K562 (cell line): ENCODE results near the gene SLC9A1. TPM values are rescaled to one million over a fixed set of nuclear protein-coding genes. Genes with fewer than 3 reads are reported as not detected.
A peak's percentile ranks its signal among the peaks of the same experiment; 100 is the strongest.

Experiments used
- CBFB ChIP-seq: sonication (generic); formaldehyde crosslinking; IDR thresholded peaks from 2 replicates; pipeline ENCODE4 v1.4.0; 2020; ENCODE audit warnings: mild to moderate bottlenecking, missing genetic modification reagents
- CBX3 ChIP-seq, 2 experiments: IDR thresholded peaks; 1 replicate in 1 of 2; 2 replicates in 1 of 2; pipeline ENCODE4 v1.6.1; 2012; ENCODE audit warnings: inconsistent platforms in 2 of 2, low read length in 2 of 2, borderline replicate concordance in 1 of 2, control low read depth in 1 of 2
- CHD1 ChIP-seq: fragments of 200-600 bp; sonication (generic); IDR thresholded peaks from one replicate; pipeline ENCODE4 v1.6.1; 2012; ENCODE audit warnings: mild to moderate bottlenecking, moderate library complexity, low read length, inconsistent platforms
- CTBP1 ChIP-seq: fragments of 450-650 bp; IDR thresholded peaks from 2 replicates; pipeline ENCODE4 v1.6.1; 2016; ENCODE audit warnings: borderline replicate concordance
- FOXJ2 ChIP-seq: fragments of 200-800 bp; sonication (Bioruptor generic); IDR thresholded peaks from 2 replicates; pipeline ENCODE4 v1.6.1; 2016; ENCODE audit warnings: missing genetic modification characterization, missing compliant biosample characterization
- FOXP1 ChIP-seq: sonication (generic); formaldehyde crosslinking; IDR thresholded peaks from 2 replicates; pipeline ENCODE4 v1.8.0; 2022; ENCODE audit warnings: mild to moderate bottlenecking, missing genetic modification reagents
- GMEB1 ChIP-seq: fragments of 250-450 bp; sonication (Bioruptor Pico); IDR thresholded peaks from 2 replicates; pipeline ENCODE4 v1.4.0; 2020; ENCODE audit warnings: mild to moderate bottlenecking
- HDAC8 ChIP-seq: fragments of 450-650 bp; IDR thresholded peaks from 2 replicates; pipeline ENCODE4 v1.6.1; 2016; ENCODE audit warnings: mild to moderate bottlenecking, missing genetic modification characterization, moderate library complexity, missing compliant biosample characterization
- MAFF ChIP-seq: IDR thresholded peaks from 2 replicates; pipeline ENCODE4 v1.6.1; 2012; ENCODE audit warnings: low read length, improper control_type of control experiment
- MCM5 ChIP-seq: fragments of 450-650 bp; IDR thresholded peaks from 2 replicates; pipeline ENCODE4 v1.6.1; 2016; ENCODE audit warnings: low read depth
- PHTF2 ChIP-seq: fragments of 250-450 bp; sonication (Bioruptor Pico); IDR thresholded peaks from 2 replicates; pipeline ENCODE4 v1.5.0; 2021; ENCODE audit warnings: mild to moderate bottlenecking
- RBM39 ChIP-seq: fragments of 200-400 bp; formaldehyde crosslinking; optimal IDR thresholded peaks from 2 replicates; pipeline ENCODE3; 2018; ENCODE audit warnings: low read depth, low read length
- SP2 ChIP-seq: IDR thresholded peaks from 2 replicates; pipeline ENCODE4 v1.6.1; 2011; ENCODE audit warnings: mild to moderate bottlenecking, low read depth, low read length, moderate library complexity; ENCODE audit not compliant: poor library complexity, severe bottlenecking; ENCODE audit errors: extremely low read depth
- TAF15 ChIP-seq: fragments of 200-400 bp; formaldehyde crosslinking; IDR thresholded peaks from 2 replicates; pipeline ENCODE4 v1.6.1; 2017; ENCODE audit warnings: mild to moderate bottlenecking, low read depth, low read length, moderate library complexity
- TFAM ChIP-seq: fragments of 250-450 bp; sonication (Bioruptor Pico); conservative IDR thresholded peaks from 2 replicates; pipeline ENCODE4 v1.5.0; 2021; ENCODE audit warnings: mild to moderate bottlenecking, moderate library complexity
- U2AF2 ChIP-seq: fragments of 200-400 bp; formaldehyde crosslinking; optimal IDR thresholded peaks from 2 replicates; pipeline ENCODE3; 2017; ENCODE audit warnings: low read depth, mild to moderate bottlenecking, low read length
- WHSC1 ChIP-seq: IDR thresholded peaks from one replicate; pipeline ENCODE4 v1.6.1; 2012; ENCODE audit warnings: low read length, control low read depth, inconsistent platforms
- ZBTB43 ChIP-seq: sonication (generic); formaldehyde crosslinking; IDR thresholded peaks from 2 replicates; pipeline ENCODE4 v1.8.0; 2023; ENCODE audit warnings: mild to moderate bottlenecking, missing genetic modification reagents
- ZFP1 ChIP-seq: fragments of 450-650 bp; formaldehyde crosslinking; IDR thresholded peaks from 2 replicates; pipeline ENCODE4 v1.4.0; 2020; ENCODE audit warnings: mild to moderate bottlenecking, mixed read lengths
- ZKSCAN8 ChIP-seq: fragments of 200-800 bp; sonication (Bioruptor generic); IDR thresholded peaks from 2 replicates; pipeline ENCODE4 v1.6.1; 2016; ENCODE audit warnings: missing genetic modification characterization, missing compliant biosample characterization
- ZNF586 ChIP-seq: fragments of 450-650 bp; formaldehyde crosslinking; conservative IDR thresholded peaks from 2 replicates; pipeline ENCODE4 v1.4.0; 2020; ENCODE audit warnings: mild to moderate bottlenecking, moderate library complexity
- ZNF740 ChIP-seq, 3 experiments: fragments of 200-800 bp in 1 of 3; sonication (Bioruptor generic) in 1 of 3; sonication (generic) in 1 of 3; formaldehyde crosslinking in 1 of 3; IDR thresholded peaks; 2 replicates each; pipeline versions ENCODE4 v1.6.1 to v1.8.0; 2016 to 2022; ENCODE audit warnings: mild to moderate bottlenecking in 2 of 3, missing compliant biosample characterization in 2 of 3, missing genetic modification characterization in 2 of 3, missing genetic modification reagents in 1 of 3
- ZNF778 ChIP-seq: fragments of 450-650 bp; formaldehyde crosslinking; IDR thresholded peaks from 2 replicates; pipeline ENCODE4 v1.4.0; 2020; ENCODE audit warnings: mild to moderate bottlenecking, moderate library complexity
- ZNF830 ChIP-seq: fragments of 250-450 bp; sonication (Bioruptor Pico); IDR thresholded peaks from 2 replicates; pipeline ENCODE4 v1.5.0; 2021; ENCODE audit warnings: mild to moderate bottlenecking
- polyA plus RNA-seq, 8 experiments: library from polyadenylated mRNA; depleted of rRNA in 4 of 8; stranded (reverse) in 5 of 8; unstranded in 3 of 8; fragments of >200 nt; fragmentation: Nextera tagmentation in 2 of 8; fragmentation: Illumina TruSeq in 1 of 8; extraction: Ambion mirVana in 2 of 8; extraction: Trizol in 1 of 8; gene quantifications; 2 replicates each; pipeline versions ENCODE4 v1.2.1 to v1.2.3, GENCODE V29; 2011 to 2014; ENCODE audit warnings: inconsistent platforms in 1 of 8, missing spikeins in 1 of 8
- total RNA-seq, 7 experiments: library from RNA; depleted of rRNA in 6 of 7; stranded (reverse); fragments of >200 nt in 6 of 7; fragmentation: Illumina TruSeq in 2 of 7; extraction: Trizol in 2 of 7; gene quantifications; 2 replicates each; pipeline versions ENCODE4 v1.2.1 to v1.2.3, GENCODE V29; 2011 to 2021; ENCODE audit warnings: low replicate concordance in 1 of 7
- TF ChIP-seq, protein P1 (sequence below): fragments of 250-450 bp; sonication (Bioruptor Pico); IDR thresholded peaks from 2 replicates; pipeline ENCODE4 v1.5.0; 2021

SLC9A1 gene
- total and polyA plus RNA-seq, 9 of the 15 experiments (the other 6 are each of a cell fraction or from before 2014, with no cell fraction given): 0.59 to 14.4 (median 2.0) TPM

GRCh38 chr1:27074175-27074780 is 80.6 kb downstream of the SLC9A1 start (continued):
- TF ChIP-seq TAF15 (no peak), RBM39 (no peak), HDAC8 (peak; percentile 68), ZKSCAN8 (peak; percentile 65; the same call in 1 of the 2 replicates), MCM5 (no peak), CBX3 (IDR thresholded peaks at IDR 0.05; ENCODE audit: borderline replicate concordance in 1 of 2, low read length in 2 of 2) (peak in 1 of 2 experiments; percentile 73; a peak in 1 of 3 replicates), MAFF (peak; percentile 42; the same call in 1 of the 2 replicates), ZNF778 (CRISPR knock-in tag) (no peak), FOXP1 (CRISPR knock-in tag) (no peak), CHD1 (no peak), PHTF2 (CRISPR knock-in tag) (no peak), FOXJ2 (tag) (no peak), WHSC1 (no peak), U2AF2 (no peak), SP2 (no peak), ZFP1 (CRISPR knock-in tag) (no peak), CBFB (CRISPR knock-in tag) (no peak), ZNF586 (CRISPR knock-in tag) (no peak), CTBP1 (peak; percentile 97), ZBTB43 (no peak), TFAM (no peak), ZNF740 (CRISPR knock-in tag; IDR thresholded peaks at IDR 0.05) (no peak), ZNF740 (tag; IDR thresholded peaks at IDR 0.05) (no peak), GMEB1 (no peak), ZNF830 (CRISPR knock-in tag) (no peak)
- TF ChIP-seq, protein P1, sequence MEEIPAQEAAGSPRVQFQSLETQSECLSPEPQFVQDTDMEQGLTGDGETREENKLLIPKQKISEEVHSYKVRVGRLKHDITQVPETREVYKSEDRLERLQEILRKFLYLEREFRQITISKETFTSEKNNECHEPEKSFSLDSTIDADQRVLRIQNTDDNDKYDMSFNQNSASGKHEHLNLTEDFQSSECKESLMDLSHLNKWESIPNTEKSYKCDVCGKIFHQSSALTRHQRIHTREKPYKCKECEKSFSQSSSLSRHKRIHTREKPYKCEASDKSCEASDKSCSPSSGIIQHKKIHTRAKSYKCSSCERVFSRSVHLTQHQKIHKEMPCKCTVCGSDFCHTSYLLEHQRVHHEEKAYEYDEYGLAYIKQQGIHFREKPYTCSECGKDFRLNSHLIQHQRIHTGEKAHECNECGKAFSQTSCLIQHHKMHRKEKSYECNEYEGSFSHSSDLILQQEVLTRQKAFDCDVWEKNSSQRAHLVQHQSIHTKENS (CRISPR knock-in tag): no peak
